ENCODE measurements around the gene LAPTM4A.
"Not testable (repeated sequence)": the region's sequence is repeated elsewhere in the genome, so short reads cannot be mapped to it uniquely, and the experiment has no call there.

The LAPTM4A gene

GRCh38 chr2:20076757-20077156 is 25.3 kb upstream of the LAPTM4A start:
- no peak for DNase-seq (ENCODE audit: low read depth)

GRCh38 chr2:20074901-20075300 is 23.5 kb upstream of the LAPTM4A start:
- no peak for DNase-seq (ENCODE audit: low read depth)

- DNase-seq (ENCODE audit: low read depth) = not testable (repeated sequence)
Observed at GRCh38 chr2:20074046-20074648, 22.7 kb upstream of the LAPTM4A start.

- no peak for DNase-seq (ENCODE audit: low read depth)
Observed at GRCh38 chr2:20073460-20073859, 22.0 kb upstream of the LAPTM4A start.

- DNase-seq (ENCODE audit: low read depth) = no peak
Observed at GRCh38 chr2:20072436-20073158, 21.2 kb upstream of the LAPTM4A start.

- DNase-seq (ENCODE audit: low read depth) = peak; percentile 96
Observed at GRCh38 chr2:20071397-20072383, 20.3 kb upstream of the LAPTM4A start.

GRCh38 chr2:20069756-20070155 is 18.3 kb upstream of the LAPTM4A start:
- no peak for DNase-seq (ENCODE audit: low read depth)

- peak; percentile 80 for DNase-seq (ENCODE audit: low read depth)
Observed at GRCh38 chr2:20067992-20068584, 16.7 kb upstream of the LAPTM4A start.

- no peak for DNase-seq (ENCODE audit: low read depth)
Observed at GRCh38 chr2:20065885-20066602, 14.6 kb upstream of the LAPTM4A start.

- no peak for DNase-seq (ENCODE audit: low read depth)
Observed at GRCh38 chr2:20064841-20065240, 13.4 kb upstream of the LAPTM4A start.

- no peak for DNase-seq (ENCODE audit: low read depth)
Observed at GRCh38 chr2:20064421-20064820, 13.0 kb upstream of the LAPTM4A start.

GRCh38 chr2:20062615-20063545 is 11.5 kb upstream of the LAPTM4A start:
- peak; percentile 98 for DNase-seq (ENCODE audit: low read depth)

GRCh38 chr2:20061940-20062339 is 10.5 kb upstream of the LAPTM4A start:
- no peak for DNase-seq (ENCODE audit: low read depth)

GRCh38 chr2:20061476-20061875 is 10.0 kb upstream of the LAPTM4A start:
- DNase-seq (ENCODE audit: low read depth) = peak; percentile 65

GRCh38 chr2:20060106-20060505 is 8.7 kb upstream of the LAPTM4A start:
- no peak for DNase-seq (ENCODE audit: low read depth)

- DNase-seq (ENCODE audit: low read depth) = no peak
Observed at GRCh38 chr2:20057268-20057667, 5.8 kb upstream of the LAPTM4A start.

- DNase-seq (ENCODE audit: low read depth) = no peak
Observed at GRCh38 chr2:20054931-20055330, 3.5 kb upstream of the LAPTM4A start.

- no peak for DNase-seq (ENCODE audit: low read depth)
Observed at GRCh38 chr2:20054119-20054518, 2.7 kb upstream of the LAPTM4A start.

GRCh38 chr2:20052861-20053281 is 1.4 kb upstream of the LAPTM4A start:
- peak; percentile 83 for DNase-seq (ENCODE audit: low read depth)

GRCh38 chr2:20052229-20052851 is 912 bp upstream of the LAPTM4A start:
- no peak for DNase-seq (ENCODE audit: low read depth)
